HEK293 (cell line): ENCODE results near the gene PDYN.

Experiments
- ZNF138 ChIP-seq: fragments of 450-650 bp; formaldehyde crosslinking; IDR thresholded peaks from 2 replicates; pipeline ENCODE4 v1.5.1; 2016; ENCODE audit warnings: missing biosample characterization, missing genetic modification characterization, borderline replicate concordance
- ZNF274 ChIP-seq, 2 experiments: fragments of 200-500 bp in 1 of 2; fragments of 450-650 bp in 1 of 2; sonication (Bioruptor generic) in 1 of 2; formaldehyde crosslinking in 1 of 2; IDR thresholded peaks; 2 replicates each; pipeline versions ENCODE4 v1.5.1 to v1.6.1; 2014 to 2016; ENCODE audit warnings: borderline replicate concordance in 1 of 2, inconsistent platforms in 1 of 2, low read length in 1 of 2, missing biosample characterization in 1 of 2, missing genetic modification characterization in 1 of 2
- TF ChIP-seq, protein P1 (sequence below): fragments of 450-650 bp; formaldehyde crosslinking; IDR thresholded peaks from 2 replicates; pipeline ENCODE4 v1.5.1; 2016; ENCODE audit warnings: missing biosample characterization, missing genetic modification characterization
- TF ChIP-seq, protein P2 (sequence below): IDR thresholded peaks from 2 replicates; pipeline ENCODE4 v1.6.1; 2011; ENCODE audit warnings: mild to moderate bottlenecking, low read depth, low read length, borderline replicate concordance

DNA sequence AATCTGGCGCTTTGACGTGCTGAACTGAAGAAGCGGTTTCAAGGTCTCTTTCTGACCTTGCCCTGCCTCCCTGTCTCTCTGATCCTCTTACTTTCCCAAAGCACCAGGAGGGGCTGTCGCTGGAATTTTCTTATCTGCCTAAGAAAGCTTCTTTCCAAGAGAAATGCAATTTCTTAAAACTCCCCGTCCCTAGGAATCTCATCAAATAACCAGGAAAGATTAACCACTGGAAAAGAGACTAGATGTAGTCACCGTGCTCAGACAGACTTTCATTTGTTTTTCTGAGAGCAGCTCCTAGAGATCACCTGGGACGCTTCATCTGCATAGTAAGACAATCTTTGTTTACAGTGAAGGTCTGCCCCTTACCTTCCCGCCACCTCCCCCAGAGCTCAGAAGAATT is 38.6 kb downstream of the PDYN start:
- no peak for TF ChIP-seq ZNF274 (IDR thresholded peaks at IDR 0.05; ENCODE audit: low read length)
- no peak for TF ChIP-seq ZNF274 (tag by site-specific recombination; IDR thresholded peaks at IDR 0.05; ENCODE audit: borderline replicate concordance)
- TF ChIP-seq, protein P1, sequence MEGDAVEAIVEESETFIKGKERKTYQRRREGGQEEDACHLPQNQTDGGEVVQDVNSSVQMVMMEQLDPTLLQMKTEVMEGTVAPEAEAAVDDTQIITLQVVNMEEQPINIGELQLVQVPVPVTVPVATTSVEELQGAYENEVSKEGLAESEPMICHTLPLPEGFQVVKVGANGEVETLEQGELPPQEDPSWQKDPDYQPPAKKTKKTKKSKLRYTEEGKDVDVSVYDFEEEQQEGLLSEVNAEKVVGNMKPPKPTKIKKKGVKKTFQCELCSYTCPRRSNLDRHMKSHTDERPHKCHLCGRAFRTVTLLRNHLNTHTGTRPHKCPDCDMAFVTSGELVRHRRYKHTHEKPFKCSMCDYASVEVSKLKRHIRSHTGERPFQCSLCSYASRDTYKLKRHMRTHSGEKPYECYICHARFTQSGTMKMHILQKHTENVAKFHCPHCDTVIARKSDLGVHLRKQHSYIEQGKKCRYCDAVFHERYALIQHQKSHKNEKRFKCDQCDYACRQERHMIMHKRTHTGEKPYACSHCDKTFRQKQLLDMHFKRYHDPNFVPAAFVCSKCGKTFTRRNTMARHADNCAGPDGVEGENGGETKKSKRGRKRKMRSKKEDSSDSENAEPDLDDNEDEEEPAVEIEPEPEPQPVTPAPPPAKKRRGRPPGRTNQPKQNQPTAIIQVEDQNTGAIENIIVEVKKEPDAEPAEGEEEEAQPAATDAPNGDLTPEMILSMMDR (tag by site-specific recombination): no peak
- TF ChIP-seq, protein P2, sequence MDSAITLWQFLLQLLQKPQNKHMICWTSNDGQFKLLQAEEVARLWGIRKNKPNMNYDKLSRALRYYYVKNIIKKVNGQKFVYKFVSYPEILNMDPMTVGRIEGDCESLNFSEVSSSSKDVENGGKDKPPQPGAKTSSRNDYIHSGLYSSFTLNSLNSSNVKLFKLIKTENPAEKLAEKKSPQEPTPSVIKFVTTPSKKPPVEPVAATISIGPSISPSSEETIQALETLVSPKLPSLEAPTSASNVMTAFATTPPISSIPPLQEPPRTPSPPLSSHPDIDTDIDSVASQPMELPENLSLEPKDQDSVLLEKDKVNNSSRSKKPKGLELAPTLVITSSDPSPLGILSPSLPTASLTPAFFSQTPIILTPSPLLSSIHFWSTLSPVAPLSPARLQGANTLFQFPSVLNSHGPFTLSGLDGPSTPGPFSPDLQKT: no peak
- TF ChIP-seq ZNF138: no peak
